Left lung (tissue), 14 donors: ENCODE measurements around the gene FAM120B. TPM values are rescaled to one million over a fixed set of nuclear protein-coding genes. Genes with fewer than 3 reads are reported as not detected.

ENCODE experiments used
- ATAC-seq: fragments of 200-7000 bp; cut with Tn5 transposase; one replicate; pipeline ENCODE4 v1.9.1; 2020; ENCODE audit warnings: moderate library complexity
- DNase-seq, 4 donors: peaks; one replicate each; pipeline ENCODE4 v3.0.0-alpha.2; 2013 to 2020
- H3K27ac ChIP-seq, 2 donors: fragments of 200-600 bp; sonication (generic) in 1 of 2; one replicate each; pipeline versions ENCODE4 v1.5.0 to v1.8.0; 2020 to 2021
- H3K27me3 ChIP-seq, 2 donors: fragments of 200-600 bp; sonication (generic) in 1 of 2; one replicate each; pipeline versions ENCODE4 v1.5.0 to v1.8.0; 2020 to 2021
- H3K36me3 ChIP-seq, 2 donors: fragments of 200-600 bp; sonication (generic) in 1 of 2; one replicate each; pipeline versions ENCODE4 v1.5.0 to v1.8.0; 2020 to 2021
- H3K4me1 ChIP-seq, 2 donors: fragments of 200-600 bp; one replicate each; pipeline ENCODE4 v1.8.0; 2021
- H3K4me3 ChIP-seq, 2 donors: fragments of 200-600 bp; sonication (generic) in 1 of 2; one replicate each; pipeline versions ENCODE4 v1.5.0 to v1.8.0; 2020 to 2021; ENCODE audit warnings: mild to moderate bottlenecking in 1 of 2
- H3K9me3 ChIP-seq, 2 donors: fragments of 200-600 bp; sonication (generic) in 1 of 2; one replicate each; pipeline versions ENCODE4 v1.5.0 to v1.8.0; 2020 to 2021
- intact Hi-C, 2 donors: fragments of 100-400 bp; cut with DNase I; formaldehyde crosslinking; loops; one replicate each; pipeline versions ENCODE4 v1.11.2 to v1.14.2; 2022
- long read RNA-seq, 12 donors: library from polyadenylated mRNA in 2 of 12; unstranded in 2 of 12; transcript quantifications; one replicate each; pipeline ENCODE4 v2.0.0 and lab custom pipeline, GENCODE V29; 2019 to 2026
- polyA plus RNA-seq, 6 donors: library from polyadenylated mRNA; unstranded; fragments of 120-200 nt; gene quantifications; one replicate each; pipeline ENCODE4 v1.2.1, GENCODE V29; 2013; ENCODE audit not compliant: insufficient read length in 6 of 6
- total RNA-seq, 2 donors: library from RNA; stranded (reverse); fragmentation: NEBNext Ultra II Directional; extraction: Animal tissue kit (Norgen Biotek cat#: 25700); gene quantifications; one replicate each; pipeline ENCODE4 v1.2.1, GENCODE V29; 2021
- TF ChIP-seq, protein P1 (sequence below), 2 donors: fragments of 200-600 bp; sonication (generic) in 1 of 2; IDR thresholded peaks; one replicate each; pipeline versions ENCODE4 v1.5.0 to v1.8.0; 2021; ENCODE audit warnings: antibody characterized with exemption in 2 of 2
- donor health status: DM: no; HTN: yes; CAD: no.
- donor health status: DM: no; HTN: no; CAD: no.

FAM120B gene, protein sequence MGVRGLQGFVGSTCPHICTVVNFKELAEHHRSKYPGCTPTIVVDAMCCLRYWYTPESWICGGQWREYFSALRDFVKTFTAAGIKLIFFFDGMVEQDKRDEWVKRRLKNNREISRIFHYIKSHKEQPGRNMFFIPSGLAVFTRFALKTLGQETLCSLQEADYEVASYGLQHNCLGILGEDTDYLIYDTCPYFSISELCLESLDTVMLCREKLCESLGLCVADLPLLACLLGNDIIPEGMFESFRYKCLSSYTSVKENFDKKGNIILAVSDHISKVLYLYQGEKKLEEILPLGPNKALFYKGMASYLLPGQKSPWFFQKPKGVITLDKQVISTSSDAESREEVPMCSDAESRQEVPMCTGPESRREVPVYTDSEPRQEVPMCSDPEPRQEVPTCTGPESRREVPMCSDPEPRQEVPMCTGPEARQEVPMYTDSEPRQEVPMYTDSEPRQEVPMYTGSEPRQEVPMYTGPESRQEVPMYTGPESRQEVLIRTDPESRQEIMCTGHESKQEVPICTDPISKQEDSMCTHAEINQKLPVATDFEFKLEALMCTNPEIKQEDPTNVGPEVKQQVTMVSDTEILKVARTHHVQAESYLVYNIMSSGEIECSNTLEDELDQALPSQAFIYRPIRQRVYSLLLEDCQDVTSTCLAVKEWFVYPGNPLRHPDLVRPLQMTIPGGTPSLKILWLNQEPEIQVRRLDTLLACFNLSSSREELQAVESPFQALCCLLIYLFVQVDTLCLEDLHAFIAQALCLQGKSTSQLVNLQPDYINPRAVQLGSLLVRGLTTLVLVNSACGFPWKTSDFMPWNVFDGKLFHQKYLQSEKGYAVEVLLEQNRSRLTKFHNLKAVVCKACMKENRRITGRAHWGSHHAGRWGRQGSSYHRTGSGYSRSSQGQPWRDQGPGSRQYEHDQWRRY
- total RNA-seq (10 to 100 TPM; 26.6 to 27.8 TPM), polyA plus RNA-seq (10 to 100 TPM; 34.0 to 37.7 (median 36.4) TPM)
- long read RNA-seq, donor 1, full-length matches to known transcripts = 3 of 72 reads
- long read RNA-seq, donor 1, partial matches to known transcripts = 58 of 72 reads
- long read RNA-seq, donor 1, other reads (novel, unspliced or antisense) = 11 of 72 reads
- long read RNA-seq, donor 2, full-length matches to known transcripts = 3 of 23 reads
- long read RNA-seq, donor 2, partial matches to known transcripts = 20 of 23 reads
- long read RNA-seq, donor 2, other reads (novel, unspliced or antisense) = 0 of 23 reads
- long read RNA-seq, donor 3, full-length matches to known transcripts = 6 of 13 reads
- long read RNA-seq, donor 3, partial matches to known transcripts = 7 of 13 reads
- long read RNA-seq, donor 3, other reads (novel, unspliced or antisense) = 0 of 13 reads
- long read RNA-seq, donor 4, partial matches to known transcripts = 0 of 2 reads
- long read RNA-seq, donor 4, other reads (novel, unspliced or antisense) = 2 of 2 reads
- long read RNA-seq, donor 5, full-length matches to known transcripts = 3 of 24 reads
- long read RNA-seq, donor 5, partial matches to known transcripts = 21 of 24 reads
- long read RNA-seq, donor 5, other reads (novel, unspliced or antisense) = 0 of 24 reads
- long read RNA-seq, donor 6, partial matches to known transcripts = 9 of 9 reads
- long read RNA-seq, donor 6, other reads (novel, unspliced or antisense) = 0 of 9 reads
- long read RNA-seq, donor 7, full-length matches to known transcripts = 3 of 10 reads
- long read RNA-seq, donor 7, partial matches to known transcripts = 7 of 10 reads
- long read RNA-seq, donor 7, other reads (novel, unspliced or antisense) = 0 of 10 reads
- long read RNA-seq, donor 8, full-length matches to known transcripts = 2 of 20 reads
- long read RNA-seq, donor 8, partial matches to known transcripts = 18 of 20 reads
- long read RNA-seq, donor 8, other reads (novel, unspliced or antisense) = 0 of 20 reads
- long read RNA-seq, donor 9 = 0 reads
- long read RNA-seq, donor 10, full-length matches to known transcripts = 1 of 5 reads
- long read RNA-seq, donor 10, partial matches to known transcripts = 1 of 5 reads
- long read RNA-seq, donor 10, other reads (novel, unspliced or antisense) = 3 of 5 reads
- long read RNA-seq, donor 11, full-length matches to known transcripts = 5 of 18 reads
- long read RNA-seq, donor 11, partial matches to known transcripts = 13 of 18 reads
- long read RNA-seq, donor 11, other reads (novel, unspliced or antisense) = 0 of 18 reads
- long read RNA-seq, donor 12, partial matches to known transcripts = 11 of 12 reads
- long read RNA-seq, donor 12, other reads (novel, unspliced or antisense) = 0 of 12 reads

DNA sequence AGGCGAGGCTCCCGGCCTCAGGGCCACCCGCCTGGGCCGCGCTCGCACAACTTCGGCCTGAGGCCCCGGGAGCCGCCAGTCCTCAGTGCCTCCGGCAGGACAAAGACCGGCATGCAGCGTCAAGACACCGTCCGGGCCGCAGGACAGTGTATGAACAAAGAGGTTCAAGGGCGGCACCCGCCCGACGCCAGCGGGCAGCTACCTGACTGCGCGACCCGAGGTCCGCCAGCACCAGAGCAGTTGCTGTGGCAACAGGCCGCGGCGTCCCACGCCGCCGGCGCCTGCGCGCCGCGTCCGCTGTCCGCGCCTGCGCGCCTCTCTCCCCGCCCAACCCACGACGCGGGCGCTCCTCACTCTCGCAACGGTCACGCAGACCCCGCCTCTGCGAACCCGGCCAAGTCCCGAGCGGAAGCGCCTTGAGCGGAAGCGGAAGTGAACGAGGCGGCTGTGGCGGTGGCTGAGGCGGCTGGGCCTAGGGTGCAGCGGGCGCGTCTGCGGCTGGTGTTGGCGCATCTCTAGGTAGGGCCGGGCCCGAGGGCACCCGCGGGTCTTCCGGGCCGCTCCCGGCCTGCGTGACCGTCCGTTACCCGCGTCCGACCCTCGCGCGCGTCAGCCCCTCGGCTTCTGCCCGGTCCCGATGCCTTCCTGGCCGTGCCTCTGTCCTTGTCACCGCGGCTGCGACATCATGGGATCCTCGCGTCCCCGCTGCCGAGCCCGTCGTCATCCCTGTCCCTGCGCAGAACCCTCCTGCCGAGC, at the start of gene FAM120B:
TSS of gene FAM120B (plus strand) at position 435 of the 756 bp plus-strand sequence. CDS start 10,633 bp downstream, outside the sequence.
- Histone ChIP-seq H3K27ac (peak within 1 kb of the TSS; percentile 85 to 95), H3K27me3 (peaks cover 0 to 5% of the 10 kb centered on the region in 2 donors), H3K4me1 (peaks cover 7 to 40% of the 10 kb centered on the region in 2 donors), H3K9me3 (no peaks in the 10 kb centered on the region), H3K4me3 (peak within 1 kb of the TSS; percentile 80 to 93), H3K36me3 (no peaks in the 10 kb centered on the region)
- peak; percentile 98 for ATAC-seq
- TF ChIP-seq, protein P1, sequence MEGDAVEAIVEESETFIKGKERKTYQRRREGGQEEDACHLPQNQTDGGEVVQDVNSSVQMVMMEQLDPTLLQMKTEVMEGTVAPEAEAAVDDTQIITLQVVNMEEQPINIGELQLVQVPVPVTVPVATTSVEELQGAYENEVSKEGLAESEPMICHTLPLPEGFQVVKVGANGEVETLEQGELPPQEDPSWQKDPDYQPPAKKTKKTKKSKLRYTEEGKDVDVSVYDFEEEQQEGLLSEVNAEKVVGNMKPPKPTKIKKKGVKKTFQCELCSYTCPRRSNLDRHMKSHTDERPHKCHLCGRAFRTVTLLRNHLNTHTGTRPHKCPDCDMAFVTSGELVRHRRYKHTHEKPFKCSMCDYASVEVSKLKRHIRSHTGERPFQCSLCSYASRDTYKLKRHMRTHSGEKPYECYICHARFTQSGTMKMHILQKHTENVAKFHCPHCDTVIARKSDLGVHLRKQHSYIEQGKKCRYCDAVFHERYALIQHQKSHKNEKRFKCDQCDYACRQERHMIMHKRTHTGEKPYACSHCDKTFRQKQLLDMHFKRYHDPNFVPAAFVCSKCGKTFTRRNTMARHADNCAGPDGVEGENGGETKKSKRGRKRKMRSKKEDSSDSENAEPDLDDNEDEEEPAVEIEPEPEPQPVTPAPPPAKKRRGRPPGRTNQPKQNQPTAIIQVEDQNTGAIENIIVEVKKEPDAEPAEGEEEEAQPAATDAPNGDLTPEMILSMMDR (IDR thresholded peaks at IDR 0.05) = no peak
- intact Hi-C loops = no loop called here
- DNase-seq = peak; percentile 95 to 99 (median 98)

DNA sequence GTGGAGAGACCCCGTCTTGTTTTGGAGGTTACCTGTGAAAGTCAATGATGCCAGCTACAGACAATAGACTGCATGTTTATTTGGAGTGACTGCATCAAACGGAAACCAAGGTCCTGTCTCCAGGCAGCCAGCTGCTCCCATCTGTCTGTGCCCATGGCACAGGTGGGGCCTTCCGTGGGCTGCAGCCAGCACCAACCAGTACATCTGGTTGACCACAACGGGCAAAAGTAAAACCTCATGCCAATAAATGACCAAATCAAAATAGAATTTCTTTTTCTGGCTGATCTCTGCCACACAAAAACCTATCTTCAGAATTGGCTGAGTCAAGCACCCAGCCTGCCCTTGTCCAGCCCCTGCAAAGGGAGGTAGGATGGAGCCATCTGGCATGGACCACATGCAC, 49.2 kb upstream of the FAM120B start:
- Histone ChIP-seq H3K4me3 (no peak overlapping the region), H3K9me3 (no peaks in the 10 kb centered on the region), H3K4me1 (no peaks in the 10 kb centered on the region), H3K27ac (no peak overlapping the region), H3K36me3 (no peaks in the 10 kb centered on the region), H3K27me3 (peaks cover 0 to 22% of the 10 kb centered on the region in 2 donors)
- intact Hi-C loops = no loop called here
- no peak for ATAC-seq
- TF ChIP-seq, protein P1 (IDR thresholded peaks at IDR 0.05) = no peak
- peak in 1 of 4 donors; percentile 16 for DNase-seq

DNA sequence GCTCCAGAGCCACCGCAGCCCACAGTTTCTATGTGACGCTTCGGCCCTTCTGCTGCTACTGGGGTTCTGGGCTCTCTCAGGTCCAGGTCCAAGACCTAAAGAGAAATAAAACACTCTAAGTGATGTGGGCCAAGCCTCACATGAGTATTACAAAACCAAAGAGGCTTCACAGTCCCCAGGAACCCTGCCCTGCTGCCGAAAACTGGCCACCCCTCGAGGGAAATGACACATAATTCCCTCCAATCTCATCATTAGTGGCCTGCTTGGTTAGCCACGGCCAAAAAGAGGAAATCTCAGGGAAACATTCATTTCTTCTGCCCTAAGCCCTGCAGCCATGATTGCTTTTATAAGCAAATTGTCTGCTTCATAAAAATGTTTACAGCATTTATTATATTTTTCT, 48.2 kb upstream of the FAM120B start:
- TF ChIP-seq, protein P1 (IDR thresholded peaks at IDR 0.05) = no peak
- no peak for ATAC-seq
- peak in 1 of 4 donors; percentile 0 for DNase-seq
- peaks cover 0 to 26% of the 10 kb centered on the region in 2 donors for H3K27me3 ChIP-seq
- H3K27ac ChIP-seq = no peak overlapping the region
- H3K4me3 ChIP-seq = no peak overlapping the region
- no peaks in the 10 kb centered on the region for H3K9me3 ChIP-seq
- H3K4me1 ChIP-seq = no peaks in the 10 kb centered on the region
- intact Hi-C loops = no loop called here
- H3K36me3 ChIP-seq = no peaks in the 10 kb centered on the region
